HG03103 (cell line): ENCODE measurements around the gene PLCB1.

Experiments used
- ATAC-seq: cut with Tn5 transposase; IDR thresholded peaks from one replicate; pipeline ENCODE4 v1.9.1; 2021; ENCODE audit warnings: low read depth; ENCODE audit not compliant: unreplicated experiment

PLCB1 gene

DNA sequence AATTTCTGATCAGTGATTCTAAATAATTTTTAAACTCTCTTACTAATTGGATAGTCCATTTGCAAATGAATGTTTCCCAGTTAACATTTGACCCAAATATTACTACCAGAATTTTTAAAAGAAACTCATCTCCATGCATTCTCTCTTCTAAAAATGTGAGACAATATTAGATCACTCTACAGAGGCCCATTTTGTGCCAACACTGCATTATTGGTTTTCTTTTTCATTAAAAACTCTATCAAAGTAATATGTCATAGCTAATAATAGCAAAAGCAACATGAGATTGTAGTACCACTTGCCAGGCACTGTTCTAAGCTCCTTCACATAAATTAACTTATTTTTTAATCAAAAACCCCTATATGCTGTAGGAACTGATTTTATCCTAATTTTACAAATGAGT lies 591.2 kb downstream of the PLCB1 start:
- no peak for ATAC-seq

DNA sequence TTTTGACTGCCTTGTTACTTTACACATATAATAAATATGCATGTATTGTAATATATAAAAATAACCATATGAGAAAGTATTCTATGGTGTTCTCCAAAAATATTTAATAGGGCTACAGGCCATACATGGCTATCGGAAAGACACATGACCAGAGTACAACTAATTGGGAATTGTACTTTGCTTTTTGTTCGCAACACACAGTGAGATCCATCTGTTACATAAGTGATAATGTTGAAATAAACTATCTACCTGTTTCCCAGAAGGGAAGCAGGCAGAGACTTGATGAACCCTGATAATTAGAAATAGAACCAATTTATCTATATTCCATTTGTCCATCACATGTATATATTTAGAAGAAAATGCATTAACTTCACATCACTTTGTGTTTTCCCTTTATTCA lies 592.8 kb downstream of the PLCB1 start:
- ATAC-seq: no peak

DNA sequence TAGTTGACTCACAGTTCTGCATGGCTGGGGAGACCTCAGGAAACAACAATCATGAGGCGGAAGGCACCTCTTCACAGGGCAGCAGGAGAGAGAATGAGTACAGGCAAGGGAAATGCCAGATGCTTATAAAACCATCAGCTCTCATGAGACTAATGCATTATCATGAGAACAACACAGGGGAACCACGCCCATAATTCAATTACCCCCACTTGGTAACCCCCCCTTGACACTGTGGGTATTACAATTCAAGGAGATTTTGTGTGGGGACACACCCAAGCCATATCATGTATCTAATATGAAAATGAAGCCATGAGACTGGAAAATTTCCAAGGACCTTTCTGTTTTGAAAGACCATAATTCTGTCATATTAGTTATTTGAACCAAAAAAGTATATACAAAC lies 594.4 kb downstream of the PLCB1 start:
- ATAC-seq: no peak

DNA sequence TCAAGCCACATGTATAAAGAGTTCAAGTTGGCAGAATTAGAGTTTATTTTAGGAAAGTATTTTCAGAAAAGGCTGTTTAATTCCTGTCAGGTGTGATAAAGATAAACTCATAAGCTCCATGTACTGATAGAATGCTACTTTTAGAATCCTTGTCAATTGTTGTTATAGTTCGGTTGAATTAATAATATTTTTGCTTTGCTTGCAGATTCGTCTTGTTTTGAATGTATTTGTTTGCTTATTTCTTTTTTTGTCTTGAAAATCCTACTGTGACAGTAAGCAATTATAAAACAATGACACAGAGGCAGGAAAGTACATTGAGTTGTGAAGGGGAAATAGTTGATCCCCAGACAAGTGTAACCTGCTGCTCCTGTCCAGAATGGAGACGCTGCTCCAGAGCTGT lies 602.9 kb downstream of the PLCB1 start:
- no peak for ATAC-seq

DNA sequence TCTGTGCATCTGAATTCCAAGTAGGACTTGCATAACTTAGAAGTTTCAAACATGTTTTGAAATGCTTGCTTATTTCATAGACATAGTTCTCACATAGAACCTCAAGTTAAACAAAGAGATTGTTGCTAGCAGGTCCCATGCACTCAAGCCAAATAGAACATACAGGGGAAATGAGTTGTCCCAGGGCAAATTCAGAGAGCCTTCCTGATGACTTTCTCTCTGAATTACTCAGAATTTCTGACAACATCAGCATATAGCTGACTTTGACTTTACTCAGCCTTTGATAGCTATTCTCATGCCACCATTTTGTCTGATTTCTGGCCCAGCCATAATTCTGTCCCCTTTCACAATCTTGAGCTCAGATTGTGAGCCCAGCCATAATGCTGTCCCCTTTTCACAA lies 603.6 kb downstream of the PLCB1 start:
- no peak for ATAC-seq

DNA sequence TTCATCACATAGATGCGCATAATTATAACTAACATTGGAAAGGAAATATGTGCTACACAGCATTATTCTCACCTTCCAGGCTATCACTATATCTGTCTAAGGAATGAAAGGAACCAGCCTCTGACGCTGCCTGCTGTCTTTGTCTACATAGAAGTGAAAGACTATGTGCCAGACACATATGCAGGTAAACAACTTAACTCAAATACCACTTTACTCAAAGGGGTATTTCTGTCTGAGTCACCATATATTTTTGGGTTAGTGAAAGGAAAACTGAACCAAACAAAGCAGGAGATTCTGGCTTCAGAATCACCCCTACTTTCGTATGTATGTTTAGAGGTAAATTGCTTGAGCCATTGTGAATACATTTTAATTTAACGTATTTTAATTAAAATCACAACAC lies 608.2 kb downstream of the PLCB1 start:
- no peak for ATAC-seq

DNA sequence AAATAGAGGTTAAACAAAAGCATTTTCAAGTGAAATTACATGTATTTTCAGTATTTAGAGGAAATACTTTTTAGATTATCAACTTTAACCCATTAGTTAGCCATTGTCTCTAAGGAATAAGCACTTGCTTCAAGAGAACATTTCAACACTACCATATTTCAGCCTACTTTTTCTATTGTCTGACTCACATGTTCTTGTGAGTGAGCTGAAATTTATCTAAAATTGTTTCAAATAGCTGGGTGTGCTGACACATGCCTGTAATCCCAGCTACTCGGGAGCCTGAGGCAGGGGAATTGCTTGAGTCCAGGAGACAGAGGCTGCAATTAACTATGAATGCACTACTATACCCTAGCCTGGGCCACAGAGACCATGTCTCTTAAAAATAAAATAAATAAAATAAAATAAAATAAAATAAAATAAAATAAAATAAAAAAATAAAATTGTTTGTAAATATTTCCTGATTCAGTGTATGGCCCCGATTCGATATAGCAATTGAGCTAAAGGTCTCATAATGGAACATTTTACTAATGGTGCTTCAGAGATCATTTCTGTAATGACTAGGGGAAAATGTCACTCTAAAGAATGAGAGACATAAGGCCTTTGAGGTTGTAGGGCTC lies 612.3 kb downstream of the PLCB1 start:
- no peak for ATAC-seq

DNA sequence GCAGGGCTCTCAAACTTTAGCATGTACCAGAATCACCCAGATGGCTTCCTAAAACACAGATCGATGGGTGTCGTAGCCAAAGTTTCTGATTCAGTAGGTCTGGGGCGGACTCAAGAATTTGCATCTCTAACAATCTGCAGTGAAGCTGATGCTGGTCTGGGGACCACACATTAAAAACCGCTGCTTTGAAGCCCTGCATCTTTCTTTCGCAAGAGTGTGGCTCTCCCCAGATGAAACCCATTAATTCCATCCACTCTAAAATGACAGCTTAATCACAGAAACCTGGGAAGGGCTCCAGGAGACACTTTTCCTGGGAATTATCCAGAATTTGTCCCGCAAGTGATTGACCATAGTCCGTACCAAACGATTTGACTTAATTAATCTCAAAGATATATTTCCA lies 617.0 kb downstream of the PLCB1 start:
- ATAC-seq: no peak

DNA sequence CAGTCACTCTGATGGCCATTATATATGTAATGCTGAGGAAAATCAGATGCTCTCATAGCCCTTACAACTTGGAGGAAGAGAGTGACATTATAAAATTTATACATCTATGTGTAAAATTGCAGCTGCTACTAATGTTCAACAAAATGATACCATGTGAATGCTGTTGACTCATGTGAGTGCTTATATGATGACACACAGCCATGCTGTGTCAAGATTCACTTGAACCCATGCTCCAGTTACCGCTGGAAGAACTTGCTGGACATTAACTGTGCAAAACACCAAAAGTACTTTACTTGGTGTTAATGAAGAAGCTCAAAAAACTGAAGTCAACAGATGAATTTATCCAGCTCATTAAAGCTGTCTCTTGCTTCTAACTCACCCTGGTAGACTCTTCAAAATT lies 617.9 kb downstream of the PLCB1 start:
- ATAC-seq: no peak

DNA sequence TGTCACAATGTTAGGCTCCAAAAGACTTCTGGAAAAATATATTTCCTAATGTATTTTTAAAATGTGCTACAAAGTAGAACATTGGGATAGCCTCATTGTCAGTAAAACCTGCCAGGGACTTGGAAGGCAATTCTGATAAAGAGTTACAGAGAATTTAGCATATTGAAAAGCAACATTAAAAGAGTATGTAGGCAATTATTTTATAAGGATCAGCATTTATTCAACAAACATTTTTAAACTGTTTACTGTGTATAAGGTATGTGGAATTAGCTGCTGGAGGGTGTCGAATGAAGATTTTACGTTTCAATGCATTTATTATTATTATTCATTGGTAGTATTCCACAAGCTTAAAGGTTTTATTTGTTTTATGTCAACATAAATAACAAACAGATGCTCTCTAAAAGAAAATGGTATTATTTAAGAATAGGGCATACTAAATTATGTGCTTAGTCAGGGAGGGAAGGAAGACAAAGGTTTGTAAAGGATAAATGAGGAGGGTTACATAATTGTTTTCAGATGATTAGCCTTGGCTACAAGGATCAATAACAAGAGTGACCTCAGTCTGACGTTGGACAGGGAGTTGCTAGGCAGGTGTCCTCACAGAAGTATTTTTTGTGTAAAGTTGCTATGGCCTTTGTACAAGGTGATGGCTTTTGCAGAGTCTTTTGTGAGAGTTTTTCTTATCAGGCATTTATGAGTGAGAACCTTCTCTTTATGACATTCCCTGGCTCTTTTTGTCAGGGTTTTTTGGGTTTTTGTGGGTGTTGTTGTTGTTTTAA lies 623.5 kb downstream of the PLCB1 start:
- no peak for ATAC-seq

DNA sequence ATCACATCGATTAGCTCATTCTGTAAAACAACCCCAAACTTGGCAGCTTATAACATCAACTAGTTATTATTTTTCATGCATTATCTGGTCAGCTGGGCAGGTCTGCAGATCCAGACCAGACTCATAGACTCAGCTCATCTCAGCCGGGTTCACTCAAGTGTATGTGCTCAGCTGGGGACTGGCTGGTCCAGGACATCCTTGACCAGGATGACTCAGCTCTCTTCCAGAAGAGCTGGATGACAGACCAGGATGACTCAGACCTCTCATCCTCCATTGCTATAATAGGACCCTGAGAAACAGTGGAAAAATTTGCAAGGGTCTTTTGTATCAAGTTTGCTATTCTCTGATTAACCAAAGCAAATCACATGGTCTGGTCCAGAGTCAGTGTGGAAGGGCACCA lies 624.3 kb downstream of the PLCB1 start:
- no peak for ATAC-seq

DNA sequence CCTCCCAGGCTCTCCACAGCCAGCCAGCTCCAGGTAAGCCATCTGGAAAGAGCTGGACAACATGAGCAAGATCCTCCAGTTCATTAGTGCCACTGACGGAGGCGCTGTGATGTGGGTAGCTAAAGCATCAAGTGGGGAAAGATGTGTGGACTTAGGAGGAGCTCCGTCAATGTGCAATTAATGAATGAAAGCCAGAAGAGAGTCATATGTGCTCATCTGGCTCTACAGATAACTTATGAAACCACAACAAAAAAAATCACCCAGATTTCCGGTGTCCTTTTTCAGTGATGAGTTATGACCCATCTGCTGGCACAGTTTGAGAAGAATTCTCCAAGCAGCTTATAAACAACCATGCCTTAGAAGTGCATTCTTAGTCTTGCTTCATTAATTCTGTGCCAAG lies 625.1 kb downstream of the PLCB1 start:
- no peak for ATAC-seq

DNA sequence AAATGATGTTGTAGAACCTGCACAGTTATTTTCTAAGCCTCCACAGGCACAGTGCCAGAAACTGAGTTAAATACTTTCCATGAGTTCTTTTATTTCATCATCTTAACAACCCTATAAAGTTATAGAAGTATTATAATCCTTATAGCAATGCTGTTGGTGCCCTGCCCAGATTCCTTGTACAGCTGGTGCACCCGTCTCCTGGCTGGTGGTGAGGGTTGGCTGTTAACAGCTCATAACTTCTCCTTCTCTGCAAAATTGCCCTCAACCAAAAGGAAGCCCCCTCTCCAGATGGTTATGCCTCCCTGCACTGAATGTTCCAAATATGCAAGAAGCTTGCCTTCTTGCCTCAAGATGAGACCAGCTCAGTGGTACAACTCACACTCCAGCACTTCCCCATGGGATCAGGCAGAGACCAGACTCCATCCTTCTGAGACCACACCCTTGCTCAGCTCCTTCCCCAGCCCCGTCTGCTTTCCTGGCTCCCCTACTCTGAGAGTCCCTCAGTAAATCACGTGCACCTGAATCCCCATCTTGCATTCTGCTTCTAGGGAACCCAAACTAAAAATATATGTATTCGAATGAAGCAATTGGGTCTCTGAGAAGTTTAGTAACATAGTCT lies 632.4 kb downstream of the PLCB1 start:
- no peak for ATAC-seq

DNA sequence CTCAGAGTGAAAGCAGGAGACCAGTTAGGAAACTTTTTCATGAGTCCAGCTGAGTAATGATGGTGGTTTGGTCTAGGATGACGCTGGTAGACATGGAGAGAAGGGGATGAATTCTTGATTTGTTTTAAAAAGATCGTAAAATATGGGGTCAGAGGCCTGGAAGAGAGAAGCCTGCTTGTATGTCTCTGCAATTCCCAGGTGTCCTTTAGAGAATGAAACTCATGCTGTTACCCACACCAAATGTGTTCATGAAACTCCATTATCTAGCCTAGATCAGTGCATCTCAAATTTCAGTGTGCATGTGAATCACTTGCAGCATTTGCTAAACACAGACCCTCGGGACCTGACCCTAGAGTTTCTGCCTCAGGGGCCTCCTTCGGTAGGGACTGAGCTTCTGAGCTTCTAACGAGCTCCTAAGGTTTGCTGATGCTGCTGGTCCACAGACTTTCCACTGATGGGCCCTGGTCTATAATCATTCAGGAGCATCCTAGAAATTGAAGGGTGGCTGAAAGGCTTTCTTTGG lies 634.9 kb downstream of the PLCB1 start:
- no peak for ATAC-seq

DNA sequence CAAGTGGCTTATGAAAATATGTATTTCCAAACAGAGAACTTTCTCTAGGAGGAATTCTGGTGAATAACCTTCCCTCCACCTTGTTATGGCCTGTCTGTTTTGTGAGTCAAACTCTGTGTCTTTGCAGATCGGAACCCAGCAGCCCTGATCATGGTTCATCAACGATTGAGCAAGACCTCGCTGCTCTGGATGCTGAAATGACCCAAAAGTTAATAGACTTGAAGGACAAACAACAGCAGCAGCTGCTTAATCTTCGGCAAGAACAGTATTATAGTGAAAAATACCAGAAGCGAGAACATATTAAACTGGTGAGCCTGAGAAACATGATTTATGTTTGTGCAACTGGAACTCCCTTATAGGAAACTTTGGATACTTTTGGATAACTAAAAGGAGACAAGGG lies 642.3 kb downstream of the PLCB1 start:
- no peak for ATAC-seq

DNA sequence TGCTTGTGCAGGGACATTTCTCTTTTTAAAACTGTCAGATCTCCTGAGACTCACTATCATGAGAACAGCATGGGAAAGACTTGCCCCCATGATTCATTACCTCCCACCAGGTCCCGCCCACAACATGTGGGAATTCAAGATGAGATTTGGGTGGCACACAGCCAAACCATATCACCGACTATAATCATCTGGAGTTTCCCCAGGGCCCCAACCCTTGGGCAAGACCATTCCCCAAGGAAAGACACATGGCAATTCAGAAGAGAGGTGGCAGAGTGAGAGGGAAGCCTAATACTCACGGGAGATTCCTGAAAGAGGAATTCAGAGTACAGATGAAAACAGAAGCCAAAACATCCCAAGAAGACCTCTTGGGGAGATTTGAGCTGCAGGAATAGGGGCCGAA lies 645.8 kb downstream of the PLCB1 start:
- no peak for ATAC-seq

DNA sequence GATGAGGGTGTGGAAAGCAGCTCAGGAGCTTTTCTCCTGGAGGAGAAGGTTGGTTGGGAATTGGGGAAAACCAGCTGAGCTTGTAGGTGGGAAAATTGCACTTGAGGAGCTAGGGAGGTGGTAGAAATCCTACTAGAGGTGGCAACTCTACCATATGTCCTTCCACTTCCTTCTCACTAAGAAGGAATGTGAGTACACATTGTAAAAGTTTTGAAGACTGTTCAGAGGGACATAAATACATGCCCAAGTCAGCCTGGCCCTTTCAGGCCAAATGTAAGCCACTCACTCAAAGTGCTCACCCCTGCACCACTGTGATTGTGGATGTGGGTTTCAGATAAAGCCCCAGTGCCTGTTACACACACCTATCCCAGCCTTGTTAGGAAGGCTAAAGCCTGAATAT lies 646.3 kb downstream of the PLCB1 start:
- ATAC-seq: no peak

DNA sequence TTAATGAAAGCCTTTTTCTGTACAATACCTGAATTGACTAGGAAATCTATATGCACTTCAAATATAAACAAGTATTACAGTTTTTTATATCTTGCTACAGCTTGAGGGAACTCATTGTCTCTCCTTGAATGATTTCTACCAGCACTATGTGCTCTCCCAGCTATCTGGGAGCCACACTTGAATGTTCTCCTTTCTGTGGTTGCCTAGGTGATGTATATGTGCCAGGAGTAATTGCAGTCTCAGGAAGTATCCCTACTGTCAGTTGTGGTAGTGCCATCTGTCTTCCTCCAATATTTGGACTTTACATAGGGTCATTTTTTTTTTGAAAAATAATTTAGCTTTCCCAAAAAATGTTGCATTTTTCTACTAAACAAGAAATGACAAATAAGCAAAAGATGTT lies 648.8 kb downstream of the PLCB1 start:
- no peak for ATAC-seq

DNA sequence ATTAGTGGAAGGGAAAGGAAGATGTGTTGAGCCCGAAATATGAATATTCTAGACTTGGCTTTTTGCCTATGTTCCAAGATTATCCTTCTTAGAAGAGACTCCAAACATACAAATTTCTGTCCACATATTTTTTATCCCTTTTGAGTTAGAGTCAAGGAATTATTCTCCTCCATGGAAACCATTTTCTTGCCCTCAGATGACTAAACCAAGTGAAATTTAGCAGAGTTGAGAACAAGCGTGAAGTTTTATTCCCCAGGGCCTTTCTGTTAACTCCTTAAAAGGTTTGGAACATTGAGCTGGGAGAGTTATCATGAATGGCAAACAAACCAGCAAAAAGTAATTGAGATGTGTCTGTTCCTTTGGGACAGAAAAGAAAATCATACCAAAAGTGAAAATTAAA lies 650.7 kb downstream of the PLCB1 start:
- no peak for ATAC-seq

DNA sequence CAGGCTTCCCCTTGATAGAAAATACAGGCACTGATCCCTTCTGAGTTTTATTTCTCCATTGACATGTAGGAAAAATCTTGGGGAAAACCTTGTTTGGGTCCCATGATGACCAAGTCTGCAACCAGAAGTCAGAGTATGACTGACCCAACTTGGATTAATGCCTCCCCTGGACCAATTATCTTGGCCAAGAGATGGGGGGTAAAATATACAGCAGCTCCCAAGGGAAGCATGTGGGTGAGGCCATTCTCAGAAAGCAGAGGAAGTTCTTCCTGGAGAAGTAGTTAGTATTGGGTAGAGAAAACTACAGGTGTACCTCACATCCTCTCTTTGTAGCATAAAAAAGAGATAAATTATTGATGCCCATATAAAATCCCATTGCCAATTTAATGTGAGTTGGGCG lies 651.7 kb downstream of the PLCB1 start:
- no peak for ATAC-seq

DNA sequence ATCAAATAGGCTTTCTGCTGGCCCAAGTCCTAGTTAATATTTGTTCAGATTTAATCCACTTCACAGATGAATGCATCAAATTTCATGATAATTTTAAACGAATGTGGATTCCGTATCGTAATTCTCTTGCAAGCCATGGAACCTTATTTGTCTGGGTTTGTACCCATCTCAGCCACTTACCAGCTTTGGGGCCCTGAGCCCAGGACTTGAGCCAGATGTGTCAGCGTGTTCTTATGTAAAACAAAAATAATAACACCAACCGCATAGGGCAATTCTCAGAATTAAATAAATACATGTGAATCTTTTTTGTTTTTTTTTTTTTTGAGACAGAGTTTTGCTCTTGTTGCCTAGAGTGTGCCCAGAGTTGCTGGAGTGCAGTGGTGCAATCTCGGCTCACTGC lies 654.3 kb downstream of the PLCB1 start:
- ATAC-seq: no peak

DNA sequence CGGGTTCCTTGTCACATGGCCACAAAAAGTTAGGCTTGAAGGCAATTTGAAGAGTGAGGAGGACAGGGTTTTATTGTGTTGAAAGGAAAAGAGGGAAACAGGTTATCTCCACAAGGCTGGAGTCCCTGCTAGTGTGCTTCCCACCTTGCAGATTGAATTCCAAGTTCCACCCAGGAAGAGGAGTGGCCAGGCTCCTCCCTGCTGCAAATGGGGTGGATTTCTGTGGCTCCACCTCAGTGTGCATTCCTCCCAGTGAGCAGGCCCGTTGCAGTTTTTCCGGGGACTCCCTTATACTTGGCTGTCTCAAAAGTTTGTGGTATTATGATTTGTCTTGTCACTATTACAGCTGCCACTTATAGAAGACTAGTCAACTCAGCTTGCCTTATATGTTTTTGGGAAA lies 655.0 kb downstream of the PLCB1 start:
- no peak for ATAC-seq
